ENCODE measurements around the gene C21orf58.

DNA sequence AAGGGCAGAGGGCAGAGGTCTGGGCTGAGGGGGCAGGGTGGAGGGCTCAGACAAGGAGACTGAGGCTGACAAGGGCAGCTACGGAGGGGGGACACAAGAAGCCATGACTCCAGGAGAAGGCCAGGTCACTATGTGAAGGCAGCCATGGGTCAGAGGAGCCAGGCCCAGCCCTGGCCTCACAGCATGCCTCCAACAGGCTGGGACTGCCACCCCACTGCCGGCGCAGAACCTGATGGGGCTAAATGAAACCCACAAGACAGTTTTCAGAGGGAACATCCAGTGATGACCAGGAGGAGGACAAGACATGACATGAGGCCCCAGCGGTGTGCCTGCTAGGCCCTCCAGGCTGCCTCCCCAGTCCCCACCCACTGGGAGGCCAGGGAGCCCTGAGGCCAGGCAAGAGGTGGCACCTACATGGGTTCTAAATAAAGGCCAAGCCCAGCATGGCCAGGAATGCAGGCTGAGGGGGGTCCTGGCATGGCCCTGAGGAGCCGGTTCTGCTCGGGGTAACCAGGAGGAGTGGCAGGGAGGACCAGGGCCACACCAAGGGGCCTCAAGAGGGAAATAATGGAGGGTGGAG is 67.8 kb downstream of the C21orf58 start:
- TF ChIP-seq, protein P1, sequence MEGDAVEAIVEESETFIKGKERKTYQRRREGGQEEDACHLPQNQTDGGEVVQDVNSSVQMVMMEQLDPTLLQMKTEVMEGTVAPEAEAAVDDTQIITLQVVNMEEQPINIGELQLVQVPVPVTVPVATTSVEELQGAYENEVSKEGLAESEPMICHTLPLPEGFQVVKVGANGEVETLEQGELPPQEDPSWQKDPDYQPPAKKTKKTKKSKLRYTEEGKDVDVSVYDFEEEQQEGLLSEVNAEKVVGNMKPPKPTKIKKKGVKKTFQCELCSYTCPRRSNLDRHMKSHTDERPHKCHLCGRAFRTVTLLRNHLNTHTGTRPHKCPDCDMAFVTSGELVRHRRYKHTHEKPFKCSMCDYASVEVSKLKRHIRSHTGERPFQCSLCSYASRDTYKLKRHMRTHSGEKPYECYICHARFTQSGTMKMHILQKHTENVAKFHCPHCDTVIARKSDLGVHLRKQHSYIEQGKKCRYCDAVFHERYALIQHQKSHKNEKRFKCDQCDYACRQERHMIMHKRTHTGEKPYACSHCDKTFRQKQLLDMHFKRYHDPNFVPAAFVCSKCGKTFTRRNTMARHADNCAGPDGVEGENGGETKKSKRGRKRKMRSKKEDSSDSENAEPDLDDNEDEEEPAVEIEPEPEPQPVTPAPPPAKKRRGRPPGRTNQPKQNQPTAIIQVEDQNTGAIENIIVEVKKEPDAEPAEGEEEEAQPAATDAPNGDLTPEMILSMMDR (conservative IDR thresholded peaks at IDR 0.05; ENCODE audit: low read length): no peak
- TF ChIP-seq EZH2phosphoT487 (IDR thresholded peaks at IDR 0.05; ENCODE audit: borderline replicate concordance, low read depth, low read length): no peak

Data from OCI-LY7 (cell line).